ENCODE results near the gene MESP2.

MESP2 gene

GRCh38 chr15:89807689-89808088 is 31.6 kb downstream of the MESP2 start:
- in situ Hi-C loops (cut with MboI; ENCODE audit: low sequenced_read_pairs, unreplicated experiment) = no loop called here
- DNase-seq (ENCODE audit: low spot score) = no peak
- no peak for TF ChIP-seq CTCF (IDR thresholded peaks at IDR 0.05; ENCODE audit: borderline replicate concordance, control extremely low read depth, extremely low read depth, insufficient read depth, missing control alignments)

- DNase-seq (ENCODE audit: low spot score) = no peak
- in situ Hi-C loops (cut with MboI; ENCODE audit: low sequenced_read_pairs, unreplicated experiment) = no loop called here
- no peak for TF ChIP-seq CTCF (IDR thresholded peaks at IDR 0.05; ENCODE audit: borderline replicate concordance, control extremely low read depth, extremely low read depth, insufficient read depth, missing control alignments)
Measured at GRCh38 chr15:89808160-89808870, 32.2 kb downstream of the MESP2 start.

GRCh38 chr15:89809093-89809786 is 33.1 kb downstream of the MESP2 start:
- in situ Hi-C loops (cut with MboI; ENCODE audit: low sequenced_read_pairs, unreplicated experiment) = no loop called here
- TF ChIP-seq CTCF (IDR thresholded peaks at IDR 0.05; ENCODE audit: borderline replicate concordance, control extremely low read depth, extremely low read depth, insufficient read depth, missing control alignments) = no peak

GRCh38 chr15:89809787-89810148 is 33.6 kb downstream of the MESP2 start:
- in situ Hi-C loops (cut with MboI; ENCODE audit: low sequenced_read_pairs, unreplicated experiment) = no loop called here

More at GRCh38 chr15:89809093-89809786, 33.1 kb downstream of the MESP2 start:
- DNase-seq (ENCODE audit: low spot score) = no peak

GRCh38 chr15:89810837-89811236 is 34.7 kb downstream of the MESP2 start:
- TF ChIP-seq CTCF (IDR thresholded peaks at IDR 0.05; ENCODE audit: borderline replicate concordance, control extremely low read depth, extremely low read depth, insufficient read depth, missing control alignments) = no peak
- in situ Hi-C loops (cut with MboI; ENCODE audit: low sequenced_read_pairs, unreplicated experiment) = no loop called here

More at GRCh38 chr15:89809787-89810148, 33.6 kb downstream of the MESP2 start:
- no peak for DNase-seq (ENCODE audit: low spot score)
- TF ChIP-seq CTCF (IDR thresholded peaks at IDR 0.05; ENCODE audit: borderline replicate concordance, control extremely low read depth, extremely low read depth, insufficient read depth, missing control alignments) = no peak

GRCh38 chr15:89812011-89812846 is 36.1 kb downstream of the MESP2 start:
- in situ Hi-C loops (cut with MboI; ENCODE audit: low sequenced_read_pairs, unreplicated experiment) = no loop called here
- no peak for TF ChIP-seq CTCF (IDR thresholded peaks at IDR 0.05; ENCODE audit: borderline replicate concordance, control extremely low read depth, extremely low read depth, insufficient read depth, missing control alignments)
- DNase-seq (ENCODE audit: low spot score) = peak; percentile 43

More at GRCh38 chr15:89810837-89811236, 34.7 kb downstream of the MESP2 start:
- no peak for DNase-seq (ENCODE audit: low spot score)
